Heart right ventricle (tissue), 16 donors: ENCODE results near the gene CHRDL2. TPM values are rescaled to one million over a fixed set of nuclear protein-coding genes. Genes with fewer than 3 reads are reported as not detected.

ENCODE experiments used
- ATAC-seq, 8 donors: fragments of 200-7000 bp; cut with Tn5 transposase; one replicate each; pipeline ENCODE4 v1.9.1; 2020; ENCODE audit warnings: mild to moderate bottlenecking in 8 of 8, moderate library complexity in 8 of 8, moderate number of reproducible peaks in 1 of 8
- DNase-seq, 2 donors: peaks; one replicate each; pipeline ENCODE4 v3.0.0-alpha.2; 2020
- H3K27ac ChIP-seq, 10 donors: fragments of 200-600 bp; sonication (generic) in 2 of 10; one replicate each; pipeline versions ENCODE4 v1.5.0 to v1.8.0; 2020 to 2022; ENCODE audit warnings: mild to moderate bottlenecking in 3 of 10
- H3K27me3 ChIP-seq, 7 donors: fragments of 200-600 bp; one replicate each; pipeline ENCODE4 v1.8.0; 2021 to 2022; ENCODE audit warnings: mild to moderate bottlenecking in 2 of 7
- H3K36me3 ChIP-seq, 9 donors: fragments of 200-600 bp; sonication (generic) in 1 of 9; one replicate each; pipeline versions ENCODE4 v1.5.0 to v1.8.0; 2020 to 2022; ENCODE audit warnings: mild to moderate bottlenecking in 2 of 9
- H3K4me1 ChIP-seq, 9 donors: fragments of 200-600 bp; sonication (generic) in 1 of 9; one replicate each; pipeline versions ENCODE4 v1.5.0 to v1.8.0; 2020 to 2022; ENCODE audit warnings: mild to moderate bottlenecking in 4 of 9
- H3K4me3 ChIP-seq, 10 donors: fragments of 200-600 bp; sonication (generic) in 2 of 10; one replicate each; pipeline versions ENCODE4 v1.5.0 to v1.8.0; 2020 to 2022; ENCODE audit warnings: mild to moderate bottlenecking in 7 of 10, moderate library complexity in 2 of 10
- H3K9me3 ChIP-seq, 11 donors: fragments of 200-600 bp in 10 of 11; sonication (generic) in 2 of 11; one replicate each; pipeline versions ENCODE4 v1.5.0 to v1.8.0; 2013 to 2022; ENCODE audit warnings: mild to moderate bottlenecking in 2 of 11, control low read depth in 1 of 11, moderate library complexity in 1 of 11
- CTCF ChIP-seq, 9 donors: fragments of 200-600 bp; sonication (generic) in 2 of 9; IDR thresholded peaks; one replicate each; pipeline versions ENCODE4 v1.5.0 to v1.8.0; 2021 to 2022; ENCODE audit warnings: antibody characterized with exemption in 9 of 9, mild to moderate bottlenecking in 5 of 9, moderate library complexity in 1 of 9
- WGBS, 2 donors: extraction: QIAGEN DNeasy Blood & Tissue Kit; methylation state at CpG; one replicate each; pipeline ENCODE4 v1.1.7; 2013; ENCODE audit warnings: inconsistent platforms in 1 of 2; 5-methylcytosine and 5-hydroxymethylcytosine counted together
- intact Hi-C, 10 donors: fragments of 100-400 bp; cut with DNase I; formaldehyde crosslinking; loops; one replicate each; pipeline versions ENCODE4 v1.11.1 to v1.14.2; 2022
- microRNA-seq, 2 donors: library from miRNA; unstranded; fragments of <30 nt; microRNA quantifications; one replicate each; pipeline ENCODE4 v1.2.0, GENCODE V29; 2021
- polyA plus RNA-seq, 2 donors: library from polyadenylated mRNA; stranded (reverse); fragments of 200-250 nt; gene quantifications; one replicate each; pipeline ENCODE4 v1.2.3, GENCODE V29; 2013
- total RNA-seq, 10 donors: library from RNA; stranded (reverse); fragmentation: NEBNext Ultra II Directional in 3 of 10; extraction: Animal tissue kit (Norgen Biotek cat#: 25700) in 3 of 10; gene quantifications; one replicate each; pipeline versions ENCODE4 v1.2.1 to v1.2.4, GENCODE V29; 2021 to 2023
- donor health status: Arrhythmogenic right ventricular cardiomyopathy.
- donor health status: ischemic (EF 13 %, LVEDD 7.1; RV severe dilation, severe dysfunction).
- donor health status: healthy with polysubstance abuse.
- donor health status: DM: no; HTN: yes; CAD: no.
- donor health status: DM: no; HTN: no; CAD: no.
- donor health status: ischemic (EF 25% LVEDD 6.9; RV normal size, moderate dysfunction).
- donor health status: ischemic (EF 25% LVEDD 5.7; RV mildly dilated, moderate dysfunction).
- donor health status: healthy.
- donor health status: DM: yes; HTN: yes; CAD: no.
- donor health status: Ischemic cardiomyopathy.
- donor health status: ischemic (EF 35%, LVEDD 5.7; RV mildly dilated, moderate dysfunction).
- donor health status: nonischemic (EF 11% LVEDD 7.7; RV severe dilation, severe dysfunction).
- donor health status: DM: yes; HTN: yes; CAD: no.
- donor health status: PGD.
- donor health status: ischemic (EF 29% LVEDD 5.4; RV normal size, mild dysfunction).
- donor health status: nonischemic (EF 23%, LVEDD 6.1; RV moderate dilation, normal function).

The CHRDL2 gene
- total and polyA plus RNA-seq, 12 donors: 1.00 to 19.7 (median 6.7) TPM

DNA sequence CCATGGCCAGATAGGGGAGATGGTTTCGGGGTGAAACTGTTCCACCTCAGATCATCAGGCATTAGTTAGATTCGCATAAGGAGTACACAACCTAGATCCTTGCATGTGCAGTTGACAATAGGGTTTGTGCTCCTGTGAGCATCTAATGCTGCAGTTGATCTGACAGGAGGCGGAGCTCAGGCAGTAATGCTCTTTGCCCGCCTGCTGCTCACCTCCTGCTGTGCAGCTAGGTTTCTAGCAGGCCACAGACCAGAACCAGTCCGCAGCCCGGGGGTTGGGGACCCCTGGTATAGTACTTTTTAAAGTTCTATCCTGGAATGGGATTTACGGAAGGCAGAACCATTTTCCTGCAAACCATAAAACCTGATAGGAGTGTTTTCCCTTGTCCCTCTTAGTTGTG lies 84.3 kb downstream of the CHRDL2 start:
- intact Hi-C loops: loop anchor here in 1 of 10 donors (10.0 kb wide), 1 partner anchor 78 kb away; no protein-coding TSS in a partner anchor
- 92 to 93% methylated on average over 7 of the region's 7 CpGs for WGBS, 2 donors

More for the DNA sequence above, 84.3 kb downstream of the CHRDL2 start:
- Histone ChIP-seq H3K27me3 (no peaks in the 10 kb centered on the region), H3K4me1 (no peaks in the 10 kb centered on the region), H3K27ac (no peak overlapping the region), H3K36me3 (peaks cover 0 to 72% (median 0%) of the 10 kb centered on the region in 9 donors), H3K9me3 (no peaks in the 10 kb centered on the region), H3K4me3 (no peak overlapping the region)
- no peak for TF ChIP-seq CTCF (IDR thresholded peaks at IDR 0.05)
- DNase-seq (no peak), ATAC-seq (no peak)

Small RNA genes within 50 kb of the gene (microRNA-seq; reads per million reads assigned to microRNA genes)
- 0 to 0.60 reads per million in 2 donors for gene MIR4696

Other genes starting within 250 kb of the CHRDL2 start
- 1 to 10 TPM; 1.0 to 3.8 (median 1.7) TPM for gene LIPT2, start 237.7 kb downstream of the CHRDL2 start, total RNA-seq
- gene LIPT2, start 237.7 kb downstream of the CHRDL2 start, polyA plus RNA-seq: 1 to 10 TPM in 1 of 2 donors, under 1 TPM in 1; 0.93 to 1.5 TPM
- 1 to 10 TPM; 5.2 to 8.8 (median 8.2) TPM for gene POLD3, start 138.8 kb downstream of the CHRDL2 start, total RNA-seq
- 1 to 10 TPM; 4.7 to 6.5 TPM for gene POLD3, start 138.8 kb downstream of the CHRDL2 start, polyA plus RNA-seq
- 10 to 100 TPM in 9 of 10 donors, 1 to 10 TPM in 1; 9.0 to 14.0 (median 11.2) TPM for gene RNF169, start 17.4 kb upstream of the CHRDL2 start, total RNA-seq
- gene RNF169, start 17.4 kb upstream of the CHRDL2 start, polyA plus RNA-seq: 1 to 10 TPM; 2.3 to 2.4 TPM
- 10 to 100 TPM in 6 of 10 donors, 1 to 10 TPM in 4; 4.0 to 22.8 (median 11.7) TPM for gene XRRA1, start 217.7 kb upstream of the CHRDL2 start, total RNA-seq
- gene XRRA1, start 217.7 kb upstream of the CHRDL2 start, polyA plus RNA-seq: 1 to 10 TPM; 1.8 to 4.3 TPM
- 100 to 1,000 TPM in 5 of 10 donors, 10 to 100 TPM in 5; 78.4 to 128 (median 99.5) TPM for gene SPCS2, start 217.8 kb upstream of the CHRDL2 start, total RNA-seq
- 100 to 1,000 TPM; 116 to 143 TPM for gene SPCS2, start 217.8 kb upstream of the CHRDL2 start, polyA plus RNA-seq